Stimulated activated CD4-positive, alpha-beta T cell treated with anti-CD3 and anti-CD28 coated beads, Interleukin-12 subunit alpha, Interleukin-12 subunit beta, amount 100 ng/mL, for 24 hours (primary cell): ENCODE results near the gene MINDY2.
"Not testable (repeated sequence)": the region's sequence is repeated elsewhere in the genome, so short reads cannot be mapped to it uniquely, and the experiment has no call there.

Experiments used
- DNase-seq, 2 experiments: peaks; one replicate each; pipeline ENCODE4 v3.0.0-alpha.2; 2020; ENCODE audit warnings: low read depth in 2 of 2

MINDY2 gene

GRCh38 chr15:58830556-58830955, 59.5 kb downstream of the MINDY2 start:
- no peak for DNase-seq

- not testable (repeated sequence) for DNase-seq
Measured at GRCh38 chr15:58833681-58834426, 62.8 kb downstream of the MINDY2 start.

- no peak for DNase-seq
Measured at GRCh38 chr15:58839485-58839884, 68.4 kb downstream of the MINDY2 start.

GRCh38 chr15:58840048-58840447, 68.9 kb downstream of the MINDY2 start:
- no peak for DNase-seq

GRCh38 chr15:58842713-58843396, 71.8 kb downstream of the MINDY2 start:
- DNase-seq, result no peak

- not testable (repeated sequence) for DNase-seq
Measured at GRCh38 chr15:58851205-58851604, 80.1 kb downstream of the MINDY2 start.

- DNase-seq, result no peak
Measured at GRCh38 chr15:58852347-58852746, 81.2 kb downstream of the MINDY2 start.

- DNase-seq, result no peak
Measured at GRCh38 chr15:58854593-58854992, 83.5 kb downstream of the MINDY2 start.

- DNase-seq, result no peak
Measured at GRCh38 chr15:58856086-58856485, 85.0 kb downstream of the MINDY2 start.

GRCh38 chr15:58856621-58857020, 85.5 kb downstream of the MINDY2 start:
- DNase-seq, result not testable (repeated sequence)

- DNase-seq, result no peak
Measured at GRCh38 chr15:58862326-58862725, 91.2 kb downstream of the MINDY2 start.

GRCh38 chr15:58864602-58865424, 93.7 kb downstream of the MINDY2 start:
- no peak for DNase-seq

- DNase-seq, result no peak
Measured at GRCh38 chr15:58865425-58865880, 94.4 kb downstream of the MINDY2 start.

GRCh38 chr15:58867926-58868325, 96.8 kb downstream of the MINDY2 start:
- DNase-seq, result no peak

- DNase-seq, result no peak
Measured at GRCh38 chr15:58870451-58870850, 99.3 kb downstream of the MINDY2 start.

GRCh38 chr15:58873267-58873666, 102.2 kb downstream of the MINDY2 start:
- no peak for DNase-seq

GRCh38 chr15:58875343-58875742, 104.2 kb downstream of the MINDY2 start:
- DNase-seq, result no peak

GRCh38 chr15:58876306-58877106, 105.4 kb downstream of the MINDY2 start:
- DNase-seq, result no peak

GRCh38 chr15:58877999-58878825, 107.1 kb downstream of the MINDY2 start:
- no peak for DNase-seq

- no peak for DNase-seq
Measured at GRCh38 chr15:58880320-58880719, 109.2 kb downstream of the MINDY2 start.

GRCh38 chr15:58882243-58882642, 111.1 kb downstream of the MINDY2 start:
- DNase-seq, result no peak
